HEK293 (cell line): ENCODE results near the gene EIF4ENIF1.

Source experiments
- EGR2 ChIP-seq: fragments of 450-650 bp; formaldehyde crosslinking; IDR thresholded peaks from 2 replicates; pipeline ENCODE4 v1.5.1; 2016; ENCODE audit warnings: low read depth, missing biosample characterization, missing genetic modification characterization
- GLIS2 ChIP-seq: fragments of 450-650 bp; formaldehyde crosslinking; IDR thresholded peaks from 2 replicates; pipeline ENCODE4 v1.5.1; 2016; ENCODE audit warnings: missing biosample characterization, missing genetic modification characterization
- KLF10 ChIP-seq: fragments of 450-650 bp; IDR thresholded peaks from 2 replicates; pipeline ENCODE4 v1.5.1; 2018; ENCODE audit warnings: missing biosample characterization, mild to moderate bottlenecking, missing genetic modification characterization
- KLF8 ChIP-seq: fragments of 450-650 bp; formaldehyde crosslinking; IDR thresholded peaks from 2 replicates; pipeline ENCODE4 v1.5.1; 2016; ENCODE audit warnings: missing biosample characterization, missing genetic modification characterization
- KLF9 ChIP-seq: fragments of 450-650 bp; formaldehyde crosslinking; IDR thresholded peaks from 2 replicates; pipeline ENCODE4 v1.5.1; 2016; ENCODE audit warnings: missing biosample characterization, missing genetic modification characterization, low read depth
- SP2 ChIP-seq: fragments of 450-650 bp; formaldehyde crosslinking; IDR thresholded peaks from 2 replicates; pipeline ENCODE4 v1.5.1; 2016; ENCODE audit warnings: missing biosample characterization, missing genetic modification characterization
- WT1 ChIP-seq: fragments of 450-650 bp; formaldehyde crosslinking; IDR thresholded peaks from 2 replicates; pipeline ENCODE4 v1.5.1; 2016; ENCODE audit warnings: missing biosample characterization, missing genetic modification characterization
- ZNF157 ChIP-seq: fragments of 450-650 bp; formaldehyde crosslinking; IDR thresholded peaks from 2 replicates; pipeline ENCODE4 v1.5.1; 2016; ENCODE audit warnings: missing biosample characterization, missing genetic modification characterization
- ZNF501 ChIP-seq: fragments of 450-650 bp; formaldehyde crosslinking; IDR thresholded peaks from 2 replicates; pipeline ENCODE4 v1.5.1; 2016; ENCODE audit warnings: missing biosample characterization, missing genetic modification characterization
- ZNF514 ChIP-seq: fragments of 450-650 bp; formaldehyde crosslinking; IDR thresholded peaks from 2 replicates; pipeline ENCODE4 v1.5.1; 2016; ENCODE audit warnings: missing biosample characterization, missing genetic modification characterization
- ZNF600 ChIP-seq: fragments of 450-650 bp; formaldehyde crosslinking; IDR thresholded peaks from 2 replicates; pipeline ENCODE4 v1.5.1; 2016; ENCODE audit warnings: missing biosample characterization, missing genetic modification characterization
- ZNF629 ChIP-seq: fragments of 450-650 bp; formaldehyde crosslinking; IDR thresholded peaks from 2 replicates; pipeline ENCODE4 v1.5.1; 2017; ENCODE audit warnings: missing biosample characterization, missing genetic modification characterization
- TF ChIP-seq, protein P1 (sequence below): fragments of 450-650 bp; formaldehyde crosslinking; conservative IDR thresholded peaks from 2 replicates; pipeline ENCODE4 v1.5.1; 2016; ENCODE audit warnings: low read depth, missing biosample characterization, missing genetic modification characterization
- TF ChIP-seq, protein P2 (sequence below): fragments of 450-650 bp; formaldehyde crosslinking; optimal IDR thresholded peaks from 2 replicates; pipeline ENCODE3; 2016; ENCODE audit warnings: missing biosample characterization, mild to moderate bottlenecking, missing genetic modification characterization
- TF ChIP-seq, protein P3 (sequence below): fragments of 450-650 bp; formaldehyde crosslinking; IDR thresholded peaks from 2 replicates; pipeline ENCODE4 v1.5.1; 2016; ENCODE audit warnings: missing biosample characterization, missing genetic modification characterization
- TF ChIP-seq, protein P4 (sequence below): fragments of 450-650 bp; formaldehyde crosslinking; IDR thresholded peaks from 2 replicates; pipeline ENCODE4 v1.5.1; 2016; ENCODE audit warnings: missing biosample characterization, missing genetic modification characterization
- TF ChIP-seq, protein P5 (sequence below): fragments of 450-650 bp; formaldehyde crosslinking; IDR thresholded peaks from 2 replicates; pipeline ENCODE4 v1.5.1; 2016; ENCODE audit warnings: missing biosample characterization, missing genetic modification characterization
- TF ChIP-seq, protein P6 (sequence below): fragments of 450-650 bp; formaldehyde crosslinking; IDR thresholded peaks from 2 replicates; pipeline ENCODE4 v1.5.1; 2016; ENCODE audit warnings: missing biosample characterization, missing genetic modification characterization
- TF ChIP-seq, protein P7 (sequence below): fragments of 450-650 bp; formaldehyde crosslinking; IDR thresholded peaks from 2 replicates; pipeline ENCODE4 v1.5.1; 2017; ENCODE audit warnings: missing biosample characterization, missing genetic modification characterization

EIF4ENIF1 gene

DNA sequence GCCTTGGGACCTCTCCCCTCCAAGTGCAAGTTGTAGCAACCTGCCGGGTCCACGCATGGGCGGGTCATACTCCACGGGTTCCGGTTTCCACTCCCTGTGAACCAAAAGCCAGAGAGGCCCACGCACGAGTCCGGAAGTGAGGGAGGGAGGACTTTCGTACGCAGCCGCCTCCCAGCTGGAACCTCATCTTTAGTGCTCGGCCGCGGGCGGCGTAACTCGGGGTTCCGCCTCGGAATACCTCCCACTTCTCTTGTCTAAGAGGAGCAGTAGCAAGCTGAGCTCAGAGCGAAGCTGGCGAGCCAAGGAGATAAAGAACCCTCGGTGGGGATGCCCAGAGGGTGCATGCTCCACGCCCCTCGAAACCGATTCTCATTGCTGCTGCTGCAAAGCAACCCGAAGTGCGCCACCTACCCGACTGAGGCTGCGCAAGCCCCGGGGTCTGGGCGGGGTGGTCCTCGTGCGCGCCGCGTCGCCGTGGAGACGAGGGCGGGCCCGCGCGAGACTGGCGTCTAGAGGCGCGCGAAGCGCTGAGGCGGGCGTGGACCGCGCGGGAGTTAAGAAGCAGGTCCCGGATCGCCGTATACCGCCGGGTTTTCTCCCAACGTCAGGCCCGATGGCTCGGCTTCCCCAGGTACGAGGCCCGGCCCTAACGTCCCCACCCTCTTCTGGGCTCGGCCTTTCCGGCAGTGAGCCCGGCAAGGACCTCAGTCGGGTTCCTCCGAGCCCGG, 6.5 kb upstream of the EIF4ENIF1 start, which contains the start of gene SFI1 (continued):
- TF ChIP-seq, protein P1, sequence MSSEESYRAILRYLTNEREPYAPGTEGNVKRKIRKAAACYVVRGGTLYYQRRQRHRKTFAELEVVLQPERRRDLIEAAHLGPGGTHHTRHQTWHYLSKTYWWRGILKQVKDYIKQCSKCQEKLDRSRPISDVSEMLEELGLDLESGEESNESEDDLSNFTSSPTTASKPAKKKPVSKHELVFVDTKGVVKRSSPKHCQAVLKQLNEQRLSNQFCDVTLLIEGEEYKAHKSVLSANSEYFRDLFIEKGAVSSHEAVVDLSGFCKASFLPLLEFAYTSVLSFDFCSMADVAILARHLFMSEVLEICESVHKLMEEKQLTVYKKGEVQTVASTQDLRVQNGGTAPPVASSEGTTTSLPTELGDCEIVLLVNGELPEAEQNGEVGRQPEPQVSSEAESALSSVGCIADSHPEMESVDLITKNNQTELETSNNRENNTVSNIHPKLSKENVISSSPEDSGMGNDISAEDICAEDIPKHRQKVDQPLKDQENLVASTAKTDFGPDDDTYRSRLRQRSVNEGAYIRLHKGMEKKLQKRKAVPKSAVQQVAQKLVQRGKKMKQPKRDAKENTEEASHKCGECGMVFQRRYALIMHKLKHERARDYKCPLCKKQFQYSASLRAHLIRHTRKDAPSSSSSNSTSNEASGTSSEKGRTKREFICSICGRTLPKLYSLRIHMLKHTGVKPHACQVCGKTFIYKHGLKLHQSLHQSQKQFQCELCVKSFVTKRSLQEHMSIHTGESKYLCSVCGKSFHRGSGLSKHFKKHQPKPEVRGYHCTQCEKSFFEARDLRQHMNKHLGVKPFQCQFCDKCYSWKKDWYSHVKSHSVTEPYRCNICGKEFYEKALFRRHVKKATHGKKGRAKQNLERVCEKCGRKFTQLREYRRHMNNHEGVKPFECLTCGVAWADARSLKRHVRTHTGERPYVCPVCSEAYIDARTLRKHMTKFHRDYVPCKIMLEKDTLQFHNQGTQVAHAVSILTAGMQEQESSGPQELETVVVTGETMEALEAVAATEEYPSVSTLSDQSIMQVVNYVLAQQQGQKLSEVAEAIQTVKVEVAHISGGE (tag by site-specific recombination), result peak; percentile 85
- TF ChIP-seq, protein P2, sequence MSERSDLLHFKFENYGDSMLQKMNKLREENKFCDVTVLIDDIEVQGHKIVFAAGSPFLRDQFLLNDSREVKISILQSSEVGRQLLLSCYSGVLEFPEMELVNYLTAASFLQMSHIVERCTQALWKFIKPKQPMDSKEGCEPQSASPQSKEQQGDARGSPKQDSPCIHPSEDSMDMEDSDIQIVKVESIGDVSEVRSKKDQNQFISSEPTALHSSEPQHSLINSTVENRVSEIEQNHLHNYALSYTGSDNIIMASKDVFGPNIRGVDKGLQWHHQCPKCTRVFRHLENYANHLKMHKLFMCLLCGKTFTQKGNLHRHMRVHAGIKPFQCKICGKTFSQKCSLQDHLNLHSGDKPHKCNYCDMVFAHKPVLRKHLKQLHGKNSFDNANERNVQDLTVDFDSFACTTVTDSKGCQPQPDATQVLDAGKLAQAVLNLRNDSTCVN (tag by site-specific recombination), result peak; percentile 98
- TF ChIP-seq ZNF600 (tag by site-specific recombination) (0 out of 2 replicates have a peak, but pooled peaks have one; percentile 7), ZNF514 (tag by site-specific recombination) (no peak), GLIS2 (tag by site-specific recombination) (peak; percentile 42), KLF8 (tag by site-specific recombination) (peak; percentile 79), ZNF629 (tag by site-specific recombination) (peak; percentile 46), ZNF157 (tag by site-specific recombination) (no peak), EGR2 (peak; percentile 65; the same call in 1 of the 2 replicates), WT1 (tag by site-specific recombination) (0 out of 2 replicates have a peak, but pooled peaks have one; percentile 10), SP2 (tag by site-specific recombination) (peak; percentile 81), KLF9 (peak; percentile 86), KLF10 (no peak), ZNF501 (tag by site-specific recombination) (no peak)
- TF ChIP-seq, protein P3, sequence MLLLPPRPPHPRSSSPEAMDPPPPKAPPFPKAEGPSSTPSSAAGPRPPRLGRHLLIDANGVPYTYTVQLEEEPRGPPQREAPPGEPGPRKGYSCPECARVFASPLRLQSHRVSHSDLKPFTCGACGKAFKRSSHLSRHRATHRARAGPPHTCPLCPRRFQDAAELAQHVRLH (tag by site-specific recombination), result peak; percentile 60; the same call in 1 of the 2 replicates
- TF ChIP-seq, protein P4, sequence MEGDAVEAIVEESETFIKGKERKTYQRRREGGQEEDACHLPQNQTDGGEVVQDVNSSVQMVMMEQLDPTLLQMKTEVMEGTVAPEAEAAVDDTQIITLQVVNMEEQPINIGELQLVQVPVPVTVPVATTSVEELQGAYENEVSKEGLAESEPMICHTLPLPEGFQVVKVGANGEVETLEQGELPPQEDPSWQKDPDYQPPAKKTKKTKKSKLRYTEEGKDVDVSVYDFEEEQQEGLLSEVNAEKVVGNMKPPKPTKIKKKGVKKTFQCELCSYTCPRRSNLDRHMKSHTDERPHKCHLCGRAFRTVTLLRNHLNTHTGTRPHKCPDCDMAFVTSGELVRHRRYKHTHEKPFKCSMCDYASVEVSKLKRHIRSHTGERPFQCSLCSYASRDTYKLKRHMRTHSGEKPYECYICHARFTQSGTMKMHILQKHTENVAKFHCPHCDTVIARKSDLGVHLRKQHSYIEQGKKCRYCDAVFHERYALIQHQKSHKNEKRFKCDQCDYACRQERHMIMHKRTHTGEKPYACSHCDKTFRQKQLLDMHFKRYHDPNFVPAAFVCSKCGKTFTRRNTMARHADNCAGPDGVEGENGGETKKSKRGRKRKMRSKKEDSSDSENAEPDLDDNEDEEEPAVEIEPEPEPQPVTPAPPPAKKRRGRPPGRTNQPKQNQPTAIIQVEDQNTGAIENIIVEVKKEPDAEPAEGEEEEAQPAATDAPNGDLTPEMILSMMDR (tag by site-specific recombination), result peak; percentile 89
- TF ChIP-seq, protein P5, sequence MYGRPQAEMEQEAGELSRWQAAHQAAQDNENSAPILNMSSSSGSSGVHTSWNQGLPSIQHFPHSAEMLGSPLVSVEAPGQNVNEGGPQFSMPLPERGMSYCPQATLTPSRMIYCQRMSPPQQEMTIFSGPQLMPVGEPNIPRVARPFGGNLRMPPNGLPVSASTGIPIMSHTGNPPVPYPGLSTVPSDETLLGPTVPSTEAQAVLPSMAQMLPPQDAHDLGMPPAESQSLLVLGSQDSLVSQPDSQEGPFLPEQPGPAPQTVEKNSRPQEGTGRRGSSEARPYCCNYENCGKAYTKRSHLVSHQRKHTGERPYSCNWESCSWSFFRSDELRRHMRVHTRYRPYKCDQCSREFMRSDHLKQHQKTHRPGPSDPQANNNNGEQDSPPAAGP (tag by site-specific recombination), result peak; percentile 38; the same call in 1 of the 2 replicates
- TF ChIP-seq, protein P6, sequence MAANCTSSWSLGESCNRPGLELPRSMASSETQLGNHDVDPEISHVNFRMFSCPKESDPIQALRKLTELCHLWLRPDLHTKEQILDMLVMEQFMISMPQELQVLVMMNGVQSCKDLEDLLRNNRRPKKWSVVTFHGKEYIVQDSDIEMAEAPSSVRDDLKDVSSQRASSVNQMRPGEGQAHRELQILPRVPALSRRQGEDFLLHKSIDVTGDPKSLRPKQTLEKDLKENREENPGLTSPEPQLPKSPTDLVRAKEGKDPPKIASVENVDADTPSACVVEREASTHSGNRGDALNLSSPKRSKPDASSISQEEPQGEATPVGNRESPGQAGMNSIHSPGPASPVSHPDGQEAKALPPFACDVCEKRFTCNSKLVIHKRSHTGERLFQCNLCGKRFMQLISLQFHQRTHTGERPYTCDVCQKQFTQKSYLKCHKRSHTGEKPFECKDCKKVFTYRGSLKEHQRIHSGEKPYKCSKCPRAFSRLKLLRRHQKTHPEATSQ (tag by site-specific recombination), result peak; percentile 7; the same call in 1 of the 2 replicates
- TF ChIP-seq, protein P7, sequence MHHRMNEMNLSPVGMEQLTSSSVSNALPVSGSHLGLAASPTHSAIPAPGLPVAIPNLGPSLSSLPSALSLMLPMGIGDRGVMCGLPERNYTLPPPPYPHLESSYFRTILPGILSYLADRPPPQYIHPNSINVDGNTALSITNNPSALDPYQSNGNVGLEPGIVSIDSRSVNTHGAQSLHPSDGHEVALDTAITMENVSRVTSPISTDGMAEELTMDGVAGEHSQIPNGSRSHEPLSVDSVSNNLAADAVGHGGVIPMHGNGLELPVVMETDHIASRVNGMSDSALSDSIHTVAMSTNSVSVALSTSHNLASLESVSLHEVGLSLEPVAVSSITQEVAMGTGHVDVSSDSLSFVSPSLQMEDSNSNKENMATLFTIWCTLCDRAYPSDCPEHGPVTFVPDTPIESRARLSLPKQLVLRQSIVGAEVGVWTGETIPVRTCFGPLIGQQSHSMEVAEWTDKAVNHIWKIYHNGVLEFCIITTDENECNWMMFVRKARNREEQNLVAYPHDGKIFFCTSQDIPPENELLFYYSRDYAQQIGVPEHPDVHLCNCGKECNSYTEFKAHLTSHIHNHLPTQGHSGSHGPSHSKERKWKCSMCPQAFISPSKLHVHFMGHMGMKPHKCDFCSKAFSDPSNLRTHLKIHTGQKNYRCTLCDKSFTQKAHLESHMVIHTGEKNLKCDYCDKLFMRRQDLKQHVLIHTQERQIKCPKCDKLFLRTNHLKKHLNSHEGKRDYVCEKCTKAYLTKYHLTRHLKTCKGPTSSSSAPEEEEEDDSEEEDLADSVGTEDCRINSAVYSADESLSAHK (tag by site-specific recombination), result peak; percentile 64; the same call in 1 of the 2 replicates
